H1 (cell line): Measurements from ENCODE around the gene ABHD14A. TPM values are rescaled to one million over a fixed set of nuclear protein-coding genes. Genes with fewer than 3 reads are reported as not detected.

Experiments
- CTCF ChIA-PET: fragments of 300-600 bp; sonication (Branson Sonifier 250); formaldehyde crosslinking; loops from one replicate; lab custom pipeline; 2021; ENCODE audit not compliant: partially characterized antibody; lab: Charles Lee
- POLR2A ChIA-PET: fragments of 300-600 bp; sonication (Branson Sonifier 250); formaldehyde crosslinking; loops from one replicate; lab custom pipeline; 2021; ENCODE audit warnings: inconsistent platforms; ENCODE audit not compliant: partially characterized antibody; lab: Charles Lee
- DNase-seq, 2 experiments: peaks; one replicate each; pipeline versions ENCODE4 v3.0.0 to v3.0.0-alpha.2; 2010 to 2022; ENCODE audit warnings: low spot score in 2 of 2, low read depth in 1 of 2, mixed read lengths in 1 of 2
- FAIRE-seq: peaks from 2 replicates; lab custom pipeline; 2011; peaks lifted over from hg19 to GRCh38; lab: Jason Lieb, UNC
- H2AFZ ChIP-seq: 2 replicates; pipeline ENCODE4 v1.8.1; 2012; ENCODE audit warnings: low read length, inconsistent platforms
- H2AK5ac ChIP-seq: 2 replicates; pipeline ENCODE4 v1.6.1; 2013; ENCODE audit warnings: low read depth, low read length
- H2BK120ac ChIP-seq: replicated peaks from 2 replicates; pipeline ENCODE3; 2013; ENCODE audit warnings: low read depth, low read length, inconsistent platforms
- H2BK12ac ChIP-seq: 2 replicates; pipeline ENCODE4 v1.6.1; 2013; ENCODE audit warnings: low read depth, low read length
- H2BK15ac ChIP-seq: 2 replicates; pipeline ENCODE4 v1.6.1; 2013; ENCODE audit warnings: low read length
- H2BK20ac ChIP-seq: 2 replicates; pipeline ENCODE4 v1.6.1; 2013; ENCODE audit warnings: low read length
- H2BK5ac ChIP-seq: 2 replicates; pipeline ENCODE4 v1.6.1; 2013; ENCODE audit warnings: low read depth, low read length
- H3K14ac ChIP-seq: 2 replicates; pipeline ENCODE4 v1.6.1; 2013; ENCODE audit warnings: inconsistent platforms; ENCODE audit not compliant: insufficient read length
- H3K18ac ChIP-seq: 2 replicates; pipeline ENCODE4 v1.6.1; 2013; ENCODE audit warnings: low read length; ENCODE audit errors: extremely low read depth
- H3K23ac ChIP-seq: 2 replicates; pipeline ENCODE4 v1.6.1; 2013; ENCODE audit warnings: inconsistent platforms; ENCODE audit not compliant: insufficient read length
- H3K23me2 ChIP-seq: 2 replicates; pipeline ENCODE4 v1.6.1; 2013; ENCODE audit warnings: low read depth, low read length
- H3K27ac ChIP-seq: 2 replicates; pipeline ENCODE4 v1.6.1; 2011; ENCODE audit warnings: low read depth, low read length, inconsistent platforms
- H3K27me3 ChIP-seq, 4 experiments: replicated peaks in 1 of 4; 1 replicate in 1 of 4; 2 replicates in 3 of 4; pipeline versions ENCODE4 v1.6.1 to v1.8.1; 2011 to 2013; ENCODE audit warnings: low read length in 3 of 4, mild to moderate bottlenecking in 3 of 4, inconsistent platforms in 2 of 4, mixed read lengths in 2 of 4, moderate library complexity in 1 of 4; ENCODE audit not compliant: control insufficient read depth in 3 of 4, insufficient read depth in 3 of 4; ENCODE audit errors: extremely low read depth in 1 of 4
- H3K36me3 ChIP-seq, 4 experiments: 2 replicates each; pipeline versions ENCODE4 v1.6.1 to v1.8.1; 2011 to 2013; ENCODE audit warnings: mild to moderate bottlenecking in 4 of 4, low read length in 3 of 4, moderate library complexity in 2 of 4, control low read depth in 1 of 4, inconsistent platforms in 1 of 4; ENCODE audit not compliant: insufficient read depth in 4 of 4, control insufficient read depth in 2 of 4
- H3K4ac ChIP-seq: replicated peaks from 2 replicates; pipeline ENCODE3; 2013; ENCODE audit warnings: low read length, low read depth, mixed read lengths, inconsistent platforms; ENCODE audit not compliant: insufficient read length
- H3K4me1 ChIP-seq, 4 experiments: replicated peaks in 1 of 4; 1 replicate in 1 of 4; 2 replicates in 3 of 4; pipeline versions ENCODE4 v1.6.1 to v1.8.1; 2011 to 2013; ENCODE audit warnings: low read length in 3 of 4, inconsistent platforms in 2 of 4, mixed read lengths in 1 of 4; ENCODE audit not compliant: insufficient read depth in 4 of 4, control insufficient read depth in 3 of 4
- H3K4me2 ChIP-seq, 2 experiments: 2 replicates each; pipeline versions ENCODE4 v1.6.1 to v1.8.1; 2011 to 2013; ENCODE audit warnings: low read depth in 2 of 2, low read length in 2 of 2, control low read depth in 1 of 2, inconsistent platforms in 1 of 2, mild to moderate bottlenecking in 1 of 2; ENCODE audit not compliant: insufficient read depth in 1 of 2
- H3K4me3 ChIP-seq, 4 experiments: fragments of 200-600, 300-600 bp in 1 of 4; sonication (generic), shearing (Covaris generic), sonication (Bioruptor Twin) in 1 of 4; 2 replicates each; pipeline versions ENCODE4 v1.5.1 to v1.8.1; 2011 to 2016; ENCODE audit warnings: low read length in 4 of 4, low read depth in 3 of 4, control low read depth in 2 of 4, inconsistent platforms in 2 of 4, mild to moderate bottlenecking in 2 of 4, mixed read lengths in 1 of 4, moderate library complexity in 1 of 4; ENCODE audit not compliant: insufficient read depth in 2 of 4; ENCODE audit errors: extremely low read depth in 1 of 4
- H3K56ac ChIP-seq: replicated peaks from 2 replicates; pipeline ENCODE3; 2013; ENCODE audit warnings: low read depth, mild to moderate bottlenecking, mixed read lengths, low read length, inconsistent platforms; ENCODE audit not compliant: insufficient read length
- H3K79me1 ChIP-seq: 2 replicates; pipeline ENCODE4 v1.6.1; 2013; ENCODE audit warnings: low read depth, low read length, control low read depth
- H3K79me2 ChIP-seq, 2 experiments: 2 replicates each; pipeline versions ENCODE4 v1.6.1 to v1.8.1; 2012 to 2013; ENCODE audit warnings: low read length in 2 of 2, mild to moderate bottlenecking in 2 of 2, inconsistent platforms in 1 of 2; ENCODE audit not compliant: insufficient read depth in 2 of 2, control insufficient read depth in 1 of 2
- H3K9ac ChIP-seq, 4 experiments: replicated peaks in 1 of 4; 1 replicate in 1 of 4; 2 replicates in 3 of 4; pipeline versions ENCODE4 v1.6.1 to v1.8.1; 2011 to 2013; ENCODE audit warnings: low read depth in 3 of 4, low read length in 3 of 4, control low read depth in 2 of 4, mild to moderate bottlenecking in 2 of 4, moderate library complexity in 2 of 4, inconsistent platforms in 1 of 4; ENCODE audit errors: extremely low read depth in 1 of 4
- H3K9me3 ChIP-seq, 2 experiments: 2 replicates each; pipeline versions ENCODE4 v1.6.1 to v1.8.1; 2012 to 2013; ENCODE audit warnings: mild to moderate bottlenecking in 2 of 2, moderate library complexity in 2 of 2, control low read depth in 1 of 2, inconsistent platforms in 1 of 2, low read depth in 1 of 2, low read length in 1 of 2, mixed read lengths in 1 of 2; ENCODE audit not compliant: insufficient read depth in 2 of 2
- H4K20me1 ChIP-seq, 2 experiments: replicated peaks in 1 of 2; 2 replicates each; pipeline versions ENCODE3 to v1.8.1; 2011 to 2013; ENCODE audit warnings: inconsistent platforms in 2 of 2, low read length in 2 of 2, mild to moderate bottlenecking in 1 of 2; ENCODE audit not compliant: insufficient read depth in 2 of 2, control insufficient read depth in 1 of 2
- H4K5ac ChIP-seq: 2 replicates; pipeline ENCODE4 v1.6.1; 2013; ENCODE audit warnings: low read length, low read depth, mixed read lengths, inconsistent platforms; ENCODE audit not compliant: insufficient read length
- H4K8ac ChIP-seq: 2 replicates; pipeline ENCODE4 v1.8.0; 2013; ENCODE audit warnings: mild to moderate bottlenecking, moderate library complexity, low read length, inconsistent platforms; ENCODE audit not compliant: insufficient read depth; ENCODE audit errors: extremely low read depth
- H4K91ac ChIP-seq: replicated peaks from 2 replicates; pipeline ENCODE3; 2013; ENCODE audit warnings: low read length, mixed read lengths, inconsistent platforms; ENCODE audit not compliant: insufficient read length
- BCL11A ChIP-seq, 2 experiments: IDR thresholded peaks; one replicate each; pipeline ENCODE4 v1.6.1; 2011; ENCODE audit warnings: low read depth in 2 of 2, low read length in 2 of 2, mild to moderate bottlenecking in 2 of 2
- CBX8 ChIP-seq: fragments of 300-800, 300-1000 bp; sonication (generic); IDR thresholded peaks from 2 replicates; pipeline ENCODE4 v1.7.1; 2016; ENCODE audit warnings: low read depth, low read length, borderline replicate concordance
- CEBPB ChIP-seq: IDR thresholded peaks from 2 replicates; pipeline ENCODE4 v1.6.1; 2012; ENCODE audit warnings: low read depth, low read length
- EGR1 ChIP-seq: IDR thresholded peaks from 2 replicates; pipeline ENCODE4 v1.6.1; 2011; ENCODE audit warnings: low read depth, low read length, borderline replicate concordance
- FOSL1 ChIP-seq: IDR thresholded peaks from 2 replicates; pipeline ENCODE4 v1.6.1; 2011; ENCODE audit warnings: mild to moderate bottlenecking, low read depth, low read length, moderate library complexity; ENCODE audit not compliant: insufficient read depth
- GTF2F1 ChIP-seq: IDR thresholded peaks from 2 replicates; pipeline ENCODE4 v1.6.1; 2012; ENCODE audit warnings: low read depth, low read length, improper control_type of control experiment, borderline replicate concordance
- KDM5A ChIP-seq: fragments of 200-600 bp; IDR thresholded peaks from 2 replicates; pipeline ENCODE4 v1.7.1; 2012; ENCODE audit warnings: mild to moderate bottlenecking, low read length, inconsistent platforms, mixed read lengths
- MAFK ChIP-seq: IDR thresholded peaks from 2 replicates; pipeline ENCODE4 v1.6.1; 2012; ENCODE audit warnings: low read depth, mild to moderate bottlenecking, improper control_type of control experiment, low read length
- POLR2AphosphoS5 ChIP-seq: IDR thresholded peaks from 2 replicates; pipeline ENCODE4 v1.6.1; 2011; ENCODE audit warnings: low read depth, low read length
- POU5F1 ChIP-seq: IDR thresholded peaks from 2 replicates; pipeline ENCODE4 v1.6.1; 2011; ENCODE audit warnings: low read depth, mild to moderate bottlenecking, low read length, moderate library complexity
- RXRA ChIP-seq: IDR thresholded peaks from 2 replicates; pipeline ENCODE4 v1.6.1; 2011; ENCODE audit warnings: low read depth, mild to moderate bottlenecking, low read length, moderate library complexity; ENCODE audit not compliant: insufficient read depth
- SAP30 ChIP-seq: fragments of 300-600 bp; sonication (generic); IDR thresholded peaks from 2 replicates; pipeline ENCODE4 v1.7.1; 2012; ENCODE audit warnings: low read length, moderate library complexity, mild to moderate bottlenecking, inconsistent platforms; ENCODE audit not compliant: insufficient read depth, insufficient replicate concordance
- SIN3A ChIP-seq, 2 experiments: IDR thresholded peaks in 1 of 2; conservative IDR thresholded peaks in 1 of 2; 2 replicates each; pipeline ENCODE4 v1.6.1; 2011 to 2012; ENCODE audit warnings: low read length in 2 of 2, improper control_type of control experiment in 1 of 2, low read depth in 1 of 2, mild to moderate bottlenecking in 1 of 2
- WGBS, 2 experiments: shearing (Covaris generic) in 1 of 2; methylation state at CpG; one replicate each; pipeline versions ENCODE4 v1.1.6 to v1.1.7; 2013 to 2015; ENCODE audit warnings: low lambda C conversion rate in 2 of 2, mixed read lengths in 2 of 2, inconsistent platforms in 1 of 2, low coverage in 1 of 2, missing lambda C conversion rate in 1 of 2; ENCODE audit not compliant: insufficient replicate concordance in 2 of 2, insufficient coverage in 1 of 2, insufficient read length in 1 of 2; ENCODE audit errors: extremely low coverage in 1 of 2, missing lambda C conversion rate in 1 of 2; 5-methylcytosine and 5-hydroxymethylcytosine counted together
- polyA plus RNA-seq, 7 experiments: library from polyadenylated mRNA; depleted of rRNA in 3 of 7; stranded (reverse) in 5 of 7; unstranded in 2 of 7; fragments of >200 nt in 5 of 7; fragments of 200-250 nt in 2 of 7; gene quantifications; 1 replicate in 5 of 7; 2 replicates in 1 of 7; 4 replicates in 1 of 7; pipeline versions ENCODE4 v1.2.1 to v1.2.3, GENCODE V29; 2011 to 2013; ENCODE audit warnings: missing spikeins in 2 of 7, mixed read lengths in 2 of 7
- total RNA-seq: library from RNA; stranded (reverse); fragmentation: NEBNext Ultra II Directional; extraction: Animal tissue kit (Norgen Biotek cat#: 25700); gene quantifications from 2 replicates; pipeline ENCODE4 v1.2.1, GENCODE V29; 2021

Gene ABHD14A
- total and polyA plus RNA-seq, 2 of the 8 experiments (the other 6 are each of a cell fraction or from before 2014, with no cell fraction given), result 4.6 to 9.8 TPM

DNA sequence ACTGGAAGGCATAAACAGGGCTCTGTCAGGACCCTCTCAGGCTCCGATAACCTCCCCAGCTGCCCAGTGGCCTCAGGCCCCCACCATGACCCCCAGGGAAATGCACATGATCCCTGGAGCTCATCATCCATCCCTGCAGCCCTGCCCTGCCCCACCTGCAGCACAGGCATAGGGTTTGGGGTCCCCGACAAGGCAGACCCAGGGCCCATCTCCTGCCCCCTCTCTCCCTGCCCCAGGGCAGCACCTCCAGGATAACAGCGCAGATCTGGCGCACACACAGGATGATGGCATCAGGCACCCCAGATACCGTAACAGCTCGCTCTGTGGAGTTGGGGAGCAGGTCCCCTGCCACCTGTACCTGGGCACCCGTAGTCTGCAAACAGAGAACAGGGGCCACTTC lies 15.2 kb upstream of the ABHD14A start:
- Histone ChIP-seq H3K14ac (no peak overlapping the region), H3K9ac (no peak overlapping the region), H3K4ac (no peak overlapping the region), H3K79me1 (no peaks in the 10 kb centered on the region), H3K23me2 (peaks cover 8% of the 10 kb centered on the region; the same call in 1 of the 2 replicates), H3K79me2 (no peaks in the 10 kb centered on the region), H2BK15ac (no peak overlapping the region), H2BK120ac (no peak overlapping the region), H3K36me3 (no peaks in the 10 kb centered on the region), H2AFZ (no peak overlapping the region), H2BK20ac (no peak overlapping the region), H3K4me1 (peaks cover 3 to 26% (median 16%) of the 10 kb centered on the region in 4 experiments), H4K20me1 (peaks cover 0 to 5% of the 10 kb centered on the region in 2 experiments), H2BK12ac (no peak overlapping the region), H3K27ac (no peak overlapping the region), H4K91ac (no peak overlapping the region), H3K23ac (no peak overlapping the region), H3K4me3 (no peak overlapping the region), H3K27me3 (peaks cover 10 to 30% (median 19%) of the 10 kb centered on the region in 4 experiments), H2BK5ac (no peak overlapping the region), H2AK5ac (no peak overlapping the region), H3K56ac (no peak overlapping the region), H3K18ac (no peak overlapping the region), H4K8ac (no peak overlapping the region), H4K5ac (no peak overlapping the region), H3K9me3 (no peaks in the 10 kb centered on the region), H3K4me2 (no peak overlapping the region)
- 88% methylated on average over 7 of the region's 7 CpGs; no CpG with 5 or more reads in 1 of the 2 experiments for WGBS, 2 experiments
- CTCF ChIA-PET, result interaction anchor here (0.6 to 6.7 kb wide), 6 partner anchors 9 to 41 kb away, joined by 3 to 64 read pairs (median 8); partner anchors contain the start of genes ABHD14A, ABHD14B, ACY1 and PARP3
- POLR2A ChIA-PET, result interaction anchor here (5.4 to 29.3 kb wide), 2 partner anchors 9 to 24 kb away, joined by 61 to 923 read pairs; partner anchors contain the start of genes ABHD14A, ABHD14B, ACY1 and PCBP4
- DNase-seq (no peak), FAIRE-seq (no peak)
- TF ChIP-seq BCL11A (IDR thresholded peaks at IDR 0.05; ENCODE audit: low read depth in 2 of 2, low read length in 2 of 2) (no peak), CEBPB (no peak), RXRA (no peak), POU5F1 (no peak), EGR1 (no peak), SIN3A (conservative IDR thresholded peaks at IDR 0.05 in 1 of 2, IDR thresholded peaks at IDR 0.05 in 1 of 2; ENCODE audit: low read depth in 1 of 2, low read length in 2 of 2) (no peak), MAFK (no peak), CBX8 (no peak), POLR2AphosphoS5 (no peak), FOSL1 (no peak), KDM5A (no peak), SAP30 (no peak), GTF2F1 (no peak)
